ENCODE results near the gene BAX. TPM values are rescaled to one million over a fixed set of nuclear protein-coding genes. Genes with fewer than 3 reads are reported as not detected.

BAX gene
- total RNA-seq, 2 donors from 2014 or later, result 53.1 to 104 TPM

GRCh38 chr19:48910803-48911202 lies 43.9 kb upstream of the BAX start:
- Histone ChIP-seq H3K4me3 (no peak overlapping the region), H3K27me3 (replicated peaks; ENCODE audit: insufficient read depth) (no peaks in the 10 kb centered on the region), H3K4me1 (ENCODE audit: control insufficient read depth in 1 of 2, low read depth in 2 of 2) (no peaks in the 10 kb centered on the region), H3K27ac (no peak overlapping the region), H3K36me3 (peaks cover 73% of the 10 kb centered on the region), H3K9me3 (no peaks in the 10 kb centered on the region)
- no peak for TF ChIP-seq CTCF (IDR thresholded peaks at IDR 0.05)
- ATAC-seq (ENCODE audit: insufficient number of reproducible peaks, low FRiP score, low read depth), result no peak
- DNase-seq (ENCODE audit: low spot score), result no peak

GRCh38 chr19:48913114-48913889 lies 41.4 kb upstream of the BAX start:
- H3K4me1 ChIP-seq (ENCODE audit: control insufficient read depth in 1 of 2, low read depth in 2 of 2), result no peaks in the 10 kb centered on the region
- ATAC-seq (ENCODE audit: insufficient number of reproducible peaks, low FRiP score, low read depth) (no peak), DNase-seq (ENCODE audit: low spot score) (no peak)
- H3K36me3 ChIP-seq, result peaks cover 64% of the 10 kb centered on the region
- no peaks in the 10 kb centered on the region for H3K27me3 ChIP-seq (replicated peaks; ENCODE audit: insufficient read depth)
- H3K4me3 ChIP-seq, result no peak overlapping the region
- H3K9me3 ChIP-seq, result no peaks in the 10 kb centered on the region
- TF ChIP-seq CTCF (IDR thresholded peaks at IDR 0.05), result no peak
- H3K27ac ChIP-seq, result no peak overlapping the region

- ATAC-seq (ENCODE audit: insufficient number of reproducible peaks, low FRiP score, low read depth) (no peak), DNase-seq (ENCODE audit: low spot score) (no peak)
- H3K27me3 ChIP-seq (replicated peaks; ENCODE audit: insufficient read depth), result no peaks in the 10 kb centered on the region
- no peak for TF ChIP-seq CTCF (IDR thresholded peaks at IDR 0.05)
- H3K9me3 ChIP-seq, result no peaks in the 10 kb centered on the region
- no peaks in the 10 kb centered on the region for H3K4me1 ChIP-seq (ENCODE audit: control insufficient read depth in 1 of 2, low read depth in 2 of 2)
- H3K36me3 ChIP-seq, result peaks cover 67% of the 10 kb centered on the region
- no peak overlapping the region for H3K4me3 ChIP-seq
- no peak overlapping the region for H3K27ac ChIP-seq
These were observed 40.5 kb upstream of the BAX start for GRCh38 chr19:48914181-48914580.

- peaks cover 57% of the 10 kb centered on the region for H3K36me3 ChIP-seq
- no peaks in the 10 kb centered on the region for H3K27me3 ChIP-seq (replicated peaks; ENCODE audit: insufficient read depth)
- no peak overlapping the region for H3K27ac ChIP-seq
- H3K9me3 ChIP-seq, result no peaks in the 10 kb centered on the region
- DNase-seq (ENCODE audit: low spot score) (no peak), ATAC-seq (ENCODE audit: insufficient number of reproducible peaks, low FRiP score, low read depth) (no peak)
- H3K4me1 ChIP-seq (ENCODE audit: control insufficient read depth in 1 of 2, low read depth in 2 of 2), result no peaks in the 10 kb centered on the region
- no peak overlapping the region for H3K4me3 ChIP-seq
- no peak for TF ChIP-seq CTCF (IDR thresholded peaks at IDR 0.05)
These were observed 38.9 kb upstream of the BAX start for GRCh38 chr19:48915757-48916156.

GRCh38 chr19:48918071-48918470 lies 36.6 kb upstream of the BAX start:
- TF ChIP-seq CTCF (IDR thresholded peaks at IDR 0.05), result no peak
- H3K27ac ChIP-seq, result no peak overlapping the region
- peaks cover 58% of the 10 kb centered on the region for H3K36me3 ChIP-seq
- ATAC-seq (ENCODE audit: insufficient number of reproducible peaks, low FRiP score, low read depth) (no peak), DNase-seq (ENCODE audit: low spot score) (no peak)
- no peak overlapping the region for H3K4me3 ChIP-seq
- H3K27me3 ChIP-seq (replicated peaks; ENCODE audit: insufficient read depth), result no peaks in the 10 kb centered on the region
- no peaks in the 10 kb centered on the region for H3K4me1 ChIP-seq (ENCODE audit: control insufficient read depth in 1 of 2, low read depth in 2 of 2)
- no peaks in the 10 kb centered on the region for H3K9me3 ChIP-seq

All from thoracic aorta (tissue), 2 donors.